ENCODE data around the gene RMC1.

The RMC1 gene

GRCh38 chr18:23503038-23503962 is at the start of gene RMC1:
Gene RMC1, plus strand, starts transcription at chr18:23503511. Its CDS starts 108 bp downstream, at chr18:23503619.
- Histone ChIP-seq H3K9ac (ENCODE audit: low read length) (peak within 1 kb of the TSS; percentile 88), H3K27ac (ENCODE audit: low read depth, low read length) (peak within 1 kb of the TSS; percentile 87), H3K27me3 (ENCODE audit: control insufficient read depth, insufficient read depth, low read length) (no peaks in the 10 kb centered on the region), H3K4me3 (ENCODE audit: low read length) (peak within 1 kb of the TSS; percentile 92), H3K4me1 (ENCODE audit: control insufficient read depth, insufficient read depth, low read length) (peaks cover 11% of the 10 kb centered on the region), H3K36me3 (ENCODE audit: control insufficient read depth, insufficient read depth, low read length) (no peaks in the 10 kb centered on the region)

GRCh38 chr18:23453680-23454058 is 49.6 kb upstream of the RMC1 start:
- peak overlapping the region; percentile 98 for H3K9ac ChIP-seq (ENCODE audit: low read length)
- no peaks in the 10 kb centered on the region for H3K36me3 ChIP-seq (ENCODE audit: control insufficient read depth, insufficient read depth, low read length)
- no peaks in the 10 kb centered on the region for H3K27me3 ChIP-seq (ENCODE audit: control insufficient read depth, insufficient read depth, low read length)
- peak overlapping the region; percentile 92 for H3K27ac ChIP-seq (ENCODE audit: low read depth, low read length)
- peak overlapping the region; percentile 99 for H3K4me3 ChIP-seq (ENCODE audit: low read length)
- H3K4me1 ChIP-seq (ENCODE audit: control insufficient read depth, insufficient read depth, low read length), result peaks cover 7% of the 10 kb centered on the region

DNA sequence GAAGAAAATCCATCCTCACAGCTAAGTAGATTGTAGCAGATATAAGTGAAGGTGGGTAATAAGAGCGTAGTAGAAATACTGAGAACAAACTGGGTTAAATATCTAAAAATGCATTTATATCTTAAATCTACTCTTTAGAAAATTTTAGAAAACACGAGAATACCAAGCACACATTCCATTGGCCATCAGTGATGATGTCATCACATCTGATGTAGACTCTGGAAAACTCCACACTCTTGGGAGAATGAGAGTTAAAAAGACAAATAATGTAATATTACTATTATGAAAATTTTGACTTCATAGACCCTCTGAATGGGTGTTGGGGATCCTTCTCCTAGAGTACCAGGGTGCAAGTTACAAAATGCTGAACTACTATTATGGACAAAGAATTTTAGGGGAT is 46.5 kb upstream of the RMC1 start:
- no peak overlapping the region for H3K27ac ChIP-seq (ENCODE audit: low read depth, low read length)
- H3K4me3 ChIP-seq (ENCODE audit: low read length), result no peak overlapping the region
- H3K4me1 ChIP-seq (ENCODE audit: control insufficient read depth, insufficient read depth, low read length), result peaks cover 7% of the 10 kb centered on the region
- no peak overlapping the region for H3K9ac ChIP-seq (ENCODE audit: low read length)
- no peaks in the 10 kb centered on the region for H3K27me3 ChIP-seq (ENCODE audit: control insufficient read depth, insufficient read depth, low read length)
- H3K36me3 ChIP-seq (ENCODE audit: control insufficient read depth, insufficient read depth, low read length), result no peaks in the 10 kb centered on the region

DNA sequence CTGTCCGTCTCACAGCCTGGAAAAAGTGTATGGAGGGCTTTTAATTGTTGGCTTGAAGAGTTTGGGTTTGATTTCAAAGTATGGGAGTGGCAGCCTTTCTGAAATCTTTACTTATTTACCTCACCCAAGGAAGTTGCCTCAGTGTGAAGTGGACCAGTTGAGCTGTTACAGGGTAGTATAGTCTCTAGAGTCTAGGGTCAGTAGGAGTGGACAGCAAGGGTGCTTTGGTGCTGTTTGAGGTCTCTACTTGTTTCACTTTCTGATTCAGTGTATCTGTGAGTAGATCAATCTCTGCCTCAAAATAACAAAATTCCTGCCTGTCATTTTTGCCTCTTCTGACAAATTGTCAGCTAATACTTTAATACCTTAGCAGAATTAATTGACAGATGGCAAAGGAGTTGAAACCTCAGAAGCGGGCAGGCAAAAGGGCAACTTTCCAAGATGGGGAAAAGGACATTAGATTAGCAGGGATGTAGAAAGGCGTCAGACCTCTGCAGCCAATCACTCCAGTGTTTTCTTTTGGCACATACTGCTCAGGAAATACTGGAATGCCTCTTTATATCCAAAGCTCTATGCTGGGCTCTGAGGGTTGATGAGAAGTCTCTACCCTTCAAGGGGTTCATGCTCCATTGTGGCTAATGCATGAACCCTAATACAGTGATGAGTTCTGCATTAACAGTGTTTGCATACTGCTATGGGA is 44.3 kb upstream of the RMC1 start:
- peaks cover 4% of the 10 kb centered on the region for H3K4me1 ChIP-seq (ENCODE audit: control insufficient read depth, insufficient read depth, low read length)
- H3K4me3 ChIP-seq (ENCODE audit: low read length), result no peak overlapping the region
- H3K9ac ChIP-seq (ENCODE audit: low read length), result no peak overlapping the region
- H3K27ac ChIP-seq (ENCODE audit: low read depth, low read length), result no peak overlapping the region
- H3K36me3 ChIP-seq (ENCODE audit: control insufficient read depth, insufficient read depth, low read length), result peaks cover 8% of the 10 kb centered on the region
- no peaks in the 10 kb centered on the region for H3K27me3 ChIP-seq (ENCODE audit: control insufficient read depth, insufficient read depth, low read length)

- H3K27me3 ChIP-seq (ENCODE audit: control insufficient read depth, insufficient read depth, low read length), result no peaks in the 10 kb centered on the region
- peaks cover 2% of the 10 kb centered on the region for H3K4me1 ChIP-seq (ENCODE audit: control insufficient read depth, insufficient read depth, low read length)
- peaks cover 10% of the 10 kb centered on the region for H3K36me3 ChIP-seq (ENCODE audit: control insufficient read depth, insufficient read depth, low read length)
- no peak overlapping the region for H3K9ac ChIP-seq (ENCODE audit: low read length)
- no peak overlapping the region for H3K4me3 ChIP-seq (ENCODE audit: low read length)
- H3K27ac ChIP-seq (ENCODE audit: low read depth, low read length), result no peak overlapping the region
Observed at GRCh38 chr18:23459530-23459921, 43.8 kb upstream of the RMC1 start.

DNA sequence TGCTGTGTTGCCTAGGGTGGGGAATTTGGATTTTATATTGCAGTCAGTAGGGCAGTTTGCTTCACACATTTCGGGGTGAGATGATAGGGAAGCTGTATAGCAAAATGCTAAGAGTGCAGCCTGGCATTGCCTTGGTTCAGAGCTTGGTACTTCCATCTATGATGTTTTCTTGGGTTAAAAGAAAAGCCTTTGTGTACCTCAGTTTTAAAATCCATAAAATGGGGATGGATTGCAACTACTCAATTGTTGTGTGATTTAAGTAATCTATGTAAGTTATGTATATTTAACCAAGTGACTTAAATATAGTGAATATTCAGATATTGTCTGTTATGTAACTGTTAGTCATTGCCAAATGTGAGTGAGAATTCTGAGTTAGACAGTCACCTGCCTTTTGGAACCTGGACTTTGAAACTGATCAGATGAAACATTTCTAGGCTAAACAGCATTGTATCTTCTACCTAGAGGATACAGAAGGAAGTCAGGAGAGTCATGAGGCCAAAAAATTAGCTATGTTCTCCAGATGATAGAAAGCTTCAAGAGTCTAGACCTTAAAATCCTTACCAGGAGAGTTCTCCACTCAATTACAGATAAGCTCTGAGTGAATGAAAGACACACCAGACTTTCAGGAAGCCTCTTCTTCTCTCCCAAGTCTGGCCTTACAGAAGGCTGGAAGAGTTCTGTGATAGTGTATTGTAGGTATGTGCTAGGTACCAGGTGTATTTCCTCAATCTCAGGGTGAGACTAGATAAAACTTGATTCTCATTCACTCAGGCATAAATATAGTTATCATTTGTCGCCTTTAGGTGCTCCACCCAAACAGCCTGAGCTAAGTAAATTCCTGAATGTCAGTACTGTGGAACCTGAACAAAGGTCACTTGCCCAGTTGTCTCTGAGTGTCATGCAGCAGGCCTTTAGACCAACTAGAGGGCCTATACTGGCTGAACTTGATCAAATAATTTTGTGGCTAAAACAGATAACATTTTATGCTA is 42.7 kb upstream of the RMC1 start:
- Histone ChIP-seq H3K27ac (ENCODE audit: low read depth, low read length) (no peak overlapping the region), H3K4me3 (ENCODE audit: low read length) (no peak overlapping the region), H3K36me3 (ENCODE audit: control insufficient read depth, insufficient read depth, low read length) (peaks cover 10% of the 10 kb centered on the region), H3K9ac (ENCODE audit: low read length) (no peak overlapping the region), H3K27me3 (ENCODE audit: control insufficient read depth, insufficient read depth, low read length) (no peaks in the 10 kb centered on the region), H3K4me1 (ENCODE audit: control insufficient read depth, insufficient read depth, low read length) (no peaks in the 10 kb centered on the region)

DNA sequence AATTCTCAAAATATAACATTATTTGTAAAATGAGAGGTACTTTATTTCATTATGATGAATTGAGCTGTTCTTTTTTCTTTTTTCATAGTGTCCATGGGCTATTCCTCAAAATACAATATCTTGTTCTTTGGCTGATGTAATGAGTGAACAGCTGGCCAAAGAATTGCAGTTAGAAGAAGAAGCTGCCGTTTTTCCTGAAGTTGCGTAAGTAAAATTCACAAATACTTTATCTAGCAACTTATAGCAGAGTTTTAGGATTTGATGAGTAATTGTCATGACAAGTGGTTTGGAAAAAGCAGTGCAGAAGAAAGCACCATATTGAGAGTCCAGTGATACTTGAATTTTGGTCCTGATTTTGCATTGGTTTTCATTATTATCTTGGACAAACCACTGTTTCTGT is 40.4 kb upstream of the RMC1 start:
- H3K27ac ChIP-seq (ENCODE audit: low read depth, low read length), result no peak overlapping the region
- H3K9ac ChIP-seq (ENCODE audit: low read length), result no peak overlapping the region
- H3K4me3 ChIP-seq (ENCODE audit: low read length), result no peak overlapping the region
- H3K4me1 ChIP-seq (ENCODE audit: control insufficient read depth, insufficient read depth, low read length), result no peaks in the 10 kb centered on the region
- peaks cover 22% of the 10 kb centered on the region for H3K36me3 ChIP-seq (ENCODE audit: control insufficient read depth, insufficient read depth, low read length)
- H3K27me3 ChIP-seq (ENCODE audit: control insufficient read depth, insufficient read depth, low read length), result no peaks in the 10 kb centered on the region

DNA sequence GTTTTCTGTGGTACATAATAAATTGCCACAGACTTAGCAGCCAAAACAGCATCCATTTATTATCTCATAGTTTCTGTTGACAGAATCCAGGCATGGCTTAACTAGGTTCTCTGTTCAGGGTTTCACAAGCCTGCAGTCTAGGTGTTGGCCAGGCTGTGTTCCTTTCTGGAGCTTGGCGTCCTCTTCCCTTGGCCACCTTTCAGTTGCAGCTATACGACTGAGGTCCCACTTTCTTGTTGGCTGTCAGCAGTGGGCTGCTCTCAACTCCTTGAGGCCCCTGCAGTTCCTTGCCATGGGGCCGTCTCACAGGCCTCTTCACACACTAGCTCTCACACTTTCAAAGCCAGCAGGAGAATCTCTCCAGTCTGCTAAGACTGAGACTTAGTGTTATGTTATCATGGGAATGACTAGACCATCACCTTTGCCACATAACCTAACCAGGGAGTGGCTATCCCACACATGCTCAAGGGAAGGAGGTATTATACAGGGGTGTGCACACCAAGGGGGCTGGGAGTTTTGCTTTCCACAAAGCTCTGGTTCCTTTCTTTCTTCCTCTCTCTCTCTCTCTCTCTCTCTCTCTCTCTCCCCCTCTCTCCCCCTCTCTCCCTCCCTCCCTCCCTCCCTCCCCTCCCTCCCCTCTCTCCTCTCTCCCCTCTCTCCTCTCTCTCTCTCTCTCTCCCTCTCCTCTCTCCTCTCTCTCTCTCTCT is 34.4 kb upstream of the RMC1 start:
- H3K4me1 ChIP-seq (ENCODE audit: control insufficient read depth, insufficient read depth, low read length), result no peaks in the 10 kb centered on the region
- H3K36me3 ChIP-seq (ENCODE audit: control insufficient read depth, insufficient read depth, low read length), result peaks cover 41% of the 10 kb centered on the region
- no peak overlapping the region for H3K9ac ChIP-seq (ENCODE audit: low read length)
- H3K27me3 ChIP-seq (ENCODE audit: control insufficient read depth, insufficient read depth, low read length), result no peaks in the 10 kb centered on the region
- H3K4me3 ChIP-seq (ENCODE audit: low read length), result no peak overlapping the region
- H3K27ac ChIP-seq (ENCODE audit: low read depth, low read length), result no peak overlapping the region

DNA sequence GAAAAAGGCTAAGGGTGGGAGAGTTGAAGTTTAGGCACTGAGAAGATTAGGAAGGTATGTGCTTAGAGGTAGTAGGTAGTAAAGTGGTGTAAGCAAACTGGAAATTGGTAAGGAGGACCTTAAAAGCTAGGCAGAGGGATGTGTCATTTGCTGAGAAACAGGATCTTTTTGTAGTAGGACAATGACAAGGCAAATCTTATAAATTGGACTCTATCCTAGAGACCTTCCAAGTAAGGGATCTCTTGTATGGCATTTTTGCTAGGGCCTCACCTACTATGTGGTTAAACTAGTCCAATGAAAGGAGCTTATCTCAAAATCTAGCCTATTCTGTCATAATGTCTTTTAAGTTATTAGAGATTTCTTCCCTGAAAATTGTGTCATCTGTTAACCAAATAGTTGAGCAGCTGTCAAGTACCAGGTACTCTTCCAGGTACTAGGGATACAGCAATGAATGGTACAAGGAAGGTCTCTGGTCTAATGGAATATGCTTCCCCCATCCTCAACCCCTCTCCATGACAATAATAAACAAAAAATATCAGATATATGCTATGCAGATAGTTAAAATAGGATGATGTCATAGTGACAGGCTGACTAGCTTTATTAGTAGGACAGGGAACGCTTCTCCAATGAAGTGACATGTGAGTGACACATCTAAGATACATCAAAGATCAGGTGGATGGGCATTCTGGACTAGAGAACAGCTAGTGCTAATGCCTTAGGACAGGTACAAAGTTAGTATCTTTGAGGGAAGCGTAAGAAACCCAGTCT is 32.5 kb upstream of the RMC1 start:
- H3K4me3 ChIP-seq (ENCODE audit: low read length), result no peak overlapping the region
- H3K36me3 ChIP-seq (ENCODE audit: control insufficient read depth, insufficient read depth, low read length), result peaks cover 48% of the 10 kb centered on the region
- H3K4me1 ChIP-seq (ENCODE audit: control insufficient read depth, insufficient read depth, low read length), result no peaks in the 10 kb centered on the region
- no peak overlapping the region for H3K27ac ChIP-seq (ENCODE audit: low read depth, low read length)
- H3K9ac ChIP-seq (ENCODE audit: low read length), result no peak overlapping the region
- no peaks in the 10 kb centered on the region for H3K27me3 ChIP-seq (ENCODE audit: control insufficient read depth, insufficient read depth, low read length)

DNA sequence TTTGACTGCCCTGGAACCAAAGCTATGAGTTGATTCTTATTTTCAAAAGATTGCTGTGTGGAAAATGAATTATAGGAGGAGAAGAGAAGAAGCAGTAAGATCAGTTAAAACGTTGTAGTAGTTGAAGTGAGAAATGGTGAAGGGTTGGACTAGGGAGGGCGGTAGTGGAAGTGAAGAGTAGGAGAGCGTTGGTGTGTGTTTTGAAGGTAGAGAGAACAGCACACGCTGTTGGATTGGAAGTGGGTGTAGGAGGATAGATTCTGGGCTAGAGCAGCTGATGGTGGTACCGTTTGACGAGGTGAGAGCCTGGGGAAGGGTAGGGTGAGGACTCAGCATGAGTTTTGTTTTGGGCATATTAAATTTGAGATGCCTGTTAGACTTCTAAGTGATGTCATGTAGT is 31.8 kb upstream of the RMC1 start:
- Histone ChIP-seq H3K36me3 (ENCODE audit: control insufficient read depth, insufficient read depth, low read length) (peaks cover 49% of the 10 kb centered on the region), H3K4me3 (ENCODE audit: low read length) (no peak overlapping the region), H3K27me3 (ENCODE audit: control insufficient read depth, insufficient read depth, low read length) (no peaks in the 10 kb centered on the region), H3K9ac (ENCODE audit: low read length) (no peak overlapping the region), H3K4me1 (ENCODE audit: control insufficient read depth, insufficient read depth, low read length) (no peaks in the 10 kb centered on the region), H3K27ac (ENCODE audit: low read depth, low read length) (no peak overlapping the region)

GRCh38 chr18:23479829-23480505 is 23.3 kb upstream of the RMC1 start:
- Histone ChIP-seq H3K27ac (ENCODE audit: low read depth, low read length) (no peak overlapping the region), H3K36me3 (ENCODE audit: control insufficient read depth, insufficient read depth, low read length) (peaks cover 43% of the 10 kb centered on the region), H3K4me1 (ENCODE audit: control insufficient read depth, insufficient read depth, low read length) (no peaks in the 10 kb centered on the region)

More at GRCh38 chr18:23479829-23480505, 23.3 kb upstream of the RMC1 start:
- H3K27me3 ChIP-seq (ENCODE audit: control insufficient read depth, insufficient read depth, low read length), result no peaks in the 10 kb centered on the region
- H3K9ac ChIP-seq (ENCODE audit: low read length), result no peak overlapping the region
- no peak overlapping the region for H3K4me3 ChIP-seq (ENCODE audit: low read length)
